Ovary (tissue), 9 donors: ENCODE data around the gene SCG3. TPM values are rescaled to one million over a fixed set of nuclear protein-coding genes. Genes with fewer than 3 reads are reported as not detected.

Source experiments
- DNase-seq, 5 donors: peaks; one replicate each; pipeline ENCODE4 v3.0.0-alpha.2; 2019 to 2020
- H3K27ac ChIP-seq, 2 donors: fragments of 200-600 bp; one replicate each; pipeline versions ENCODE4 v1.5.1 to v1.8.0; 2019 to 2022
- H3K27me3 ChIP-seq: fragments of 200-600 bp; one replicate; pipeline ENCODE4 v1.8.0; 2022
- H3K36me3 ChIP-seq: fragments of 200-600 bp; sonication (generic); one replicate; pipeline ENCODE4 v1.5.1; 2019
- H3K4me1 ChIP-seq: one replicate; pipeline ENCODE4 v1.8.1; 2013; ENCODE audit warnings: mild to moderate bottlenecking, moderate library complexity; ENCODE audit not compliant: insufficient read depth
- H3K4me3 ChIP-seq: fragments of 200-600 bp; sonication (generic); one replicate; pipeline ENCODE4 v1.5.1; 2017
- H3K9me3 ChIP-seq, 2 donors: fragments of 200-600 bp in 1 of 2; sonication (generic) in 1 of 2; one replicate each; pipeline versions ENCODE4 v1.5.1 to v1.8.1; 2013 to 2019; ENCODE audit warnings: mild to moderate bottlenecking in 1 of 2, moderate library complexity in 1 of 2
- EP300 ChIP-seq: sonication (generic); formaldehyde crosslinking; IDR thresholded peaks from one replicate; pipeline ENCODE4 v1.6.1; 2017; ENCODE audit warnings: antibody characterized with exemption
- POLR2A ChIP-seq: fragments of 450-650 bp; IDR thresholded peaks from one replicate; pipeline ENCODE4 v1.6.1; 2017; ENCODE audit warnings: antibody characterized with exemption, mild to moderate bottlenecking, moderate library complexity
- WGBS, 3 donors: extraction: QIAGEN DNeasy Blood & Tissue Kit in 1 of 3; methylation state at CpG; one replicate each; pipeline versions ENCODE4 v1.1.5 to v1.1.7; 2013 to 2017; 5-methylcytosine and 5-hydroxymethylcytosine counted together
- intact Hi-C, 4 donors: fragments of 100-400 bp; cut with DNase I; formaldehyde crosslinking; loops; one replicate each; pipeline versions ENCODE4 v1.11.0 to v1.15.1; 2022 to 2023
- polyA plus RNA-seq, 2 donors: library from polyadenylated mRNA; stranded (reverse); fragments of 200-250 nt in 1 of 2; fragments of 350-450 nt in 1 of 2; fragmentation: Illumina TruSeq in 1 of 2; extraction: RNeasy Lipid Tissue Mini Kit (QIAGEN cat#74804) in 1 of 2; gene quantifications; one replicate each; pipeline ENCODE4 v1.2.3, GENCODE V29; 2013 to 2014
- total RNA-seq, 7 donors: library from RNA; depleted of rRNA in 2 of 7; stranded (reverse); fragments of >200 nt in 2 of 7; fragmentation: NEBNext Ultra II Directional in 3 of 7; extraction: Animal tissue kit (Norgen Biotek cat#: 25700) in 3 of 7; gene quantifications; one replicate each; pipeline versions ENCODE4 v1.1.0 to v1.2.4, GENCODE V29; 2016 to 2023
- TF ChIP-seq, protein P1 (sequence below), 3 donors: fragments of 450-650 bp in 2 of 3; fragments of 200-600 bp in 1 of 3; IDR thresholded peaks; one replicate each; pipeline versions ENCODE4 v1.5.1 to v1.8.0; 2016 to 2022; ENCODE audit warnings: antibody characterized with exemption in 3 of 3, mild to moderate bottlenecking in 1 of 3
- donor health status: DM: no; HTN: no; CAD: no; lungs with moderate emphysema.
- donor health status: DM: no; HTN: no; CAD: no.
- donor health status: Bipolar disorder and iron deficiency.
- donor health status: DM: yes; HTN: yes; CAD: no.
- donor health status: DM: no; HTN: no; CAD: no.
- donor health status: DM: yes; HTN: yes; CAD: no.

Gene SCG3
- total and polyA plus RNA-seq, 9 donors = 0.08 to 0.46 (median 0.27) TPM; not detected in 4

DNA sequence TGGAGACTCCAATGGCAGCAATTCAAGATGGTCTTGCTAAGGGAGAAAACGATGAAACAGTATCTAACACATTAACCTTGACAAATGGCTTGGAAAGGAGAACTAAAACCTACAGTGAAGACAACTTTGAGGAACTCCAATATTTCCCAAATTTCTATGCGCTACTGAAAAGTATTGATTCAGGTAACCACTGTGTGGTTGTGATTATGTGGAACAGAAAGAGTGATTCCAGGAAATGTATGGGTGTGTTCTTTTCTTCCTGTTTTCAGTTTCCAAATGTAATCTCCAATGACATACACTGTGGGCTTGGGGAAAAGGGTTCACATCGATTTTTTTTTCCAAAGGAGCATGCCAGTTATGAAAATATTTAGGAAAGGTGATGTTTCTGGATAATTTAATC is 10.9 kb downstream of the SCG3 start:
- no peaks in the 10 kb centered on the region for H3K27me3 ChIP-seq
- DNase-seq = no peak
- H3K36me3 ChIP-seq = no peaks in the 10 kb centered on the region
- 57 to 66% (median 62%) methylated on average over 3 of the region's 3 CpGs for WGBS, 3 donors
- H3K9me3 ChIP-seq = no peaks in the 10 kb centered on the region
- H3K4me3 ChIP-seq = no peak overlapping the region
- intact Hi-C loops = no loop called here
- TF ChIP-seq, protein P1, sequence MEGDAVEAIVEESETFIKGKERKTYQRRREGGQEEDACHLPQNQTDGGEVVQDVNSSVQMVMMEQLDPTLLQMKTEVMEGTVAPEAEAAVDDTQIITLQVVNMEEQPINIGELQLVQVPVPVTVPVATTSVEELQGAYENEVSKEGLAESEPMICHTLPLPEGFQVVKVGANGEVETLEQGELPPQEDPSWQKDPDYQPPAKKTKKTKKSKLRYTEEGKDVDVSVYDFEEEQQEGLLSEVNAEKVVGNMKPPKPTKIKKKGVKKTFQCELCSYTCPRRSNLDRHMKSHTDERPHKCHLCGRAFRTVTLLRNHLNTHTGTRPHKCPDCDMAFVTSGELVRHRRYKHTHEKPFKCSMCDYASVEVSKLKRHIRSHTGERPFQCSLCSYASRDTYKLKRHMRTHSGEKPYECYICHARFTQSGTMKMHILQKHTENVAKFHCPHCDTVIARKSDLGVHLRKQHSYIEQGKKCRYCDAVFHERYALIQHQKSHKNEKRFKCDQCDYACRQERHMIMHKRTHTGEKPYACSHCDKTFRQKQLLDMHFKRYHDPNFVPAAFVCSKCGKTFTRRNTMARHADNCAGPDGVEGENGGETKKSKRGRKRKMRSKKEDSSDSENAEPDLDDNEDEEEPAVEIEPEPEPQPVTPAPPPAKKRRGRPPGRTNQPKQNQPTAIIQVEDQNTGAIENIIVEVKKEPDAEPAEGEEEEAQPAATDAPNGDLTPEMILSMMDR (IDR thresholded peaks at IDR 0.05) = no peak
- TF ChIP-seq POLR2A (no peak), EP300 (no peak)
- H3K27ac ChIP-seq = no peak overlapping the region
- no peaks in the 10 kb centered on the region for H3K4me1 ChIP-seq

- 71 to 77% (median 71%) methylated on average over 5 of the region's 5 CpGs for WGBS, 3 donors
- intact Hi-C loops = no loop called here
- Histone ChIP-seq H3K9me3 (no peaks in the 10 kb centered on the region), H3K4me1 (no peaks in the 10 kb centered on the region), H3K36me3 (no peaks in the 10 kb centered on the region), H3K4me3 (no peak overlapping the region), H3K27ac (no peak overlapping the region), H3K27me3 (no peaks in the 10 kb centered on the region)
- DNase-seq = no peak
- TF ChIP-seq EP300 (no peak), POLR2A (no peak)
- TF ChIP-seq, protein P1 (IDR thresholded peaks at IDR 0.05) = no peak
These were observed 15.3 kb downstream of the SCG3 start for GRCh38 chr15:51696566-51696965.

- no peak overlapping the region for H3K27ac ChIP-seq
- WGBS, 3 donors = 93 to 96% (median 95%) methylated on average over 2 of the region's 2 CpGs
- H3K4me3 ChIP-seq = no peak overlapping the region
- intact Hi-C loops = no loop called here
- no peak for DNase-seq
- H3K27me3 ChIP-seq = no peaks in the 10 kb centered on the region
- H3K36me3 ChIP-seq = no peaks in the 10 kb centered on the region
- no peaks in the 10 kb centered on the region for H3K9me3 ChIP-seq
- TF ChIP-seq EP300 = no peak
- no peak for TF ChIP-seq POLR2A
- TF ChIP-seq, protein P1 (IDR thresholded peaks at IDR 0.05) = no peak
- no peaks in the 10 kb centered on the region for H3K4me1 ChIP-seq
These were observed 15.9 kb downstream of the SCG3 start for GRCh38 chr15:51697163-51697562.

DNA sequence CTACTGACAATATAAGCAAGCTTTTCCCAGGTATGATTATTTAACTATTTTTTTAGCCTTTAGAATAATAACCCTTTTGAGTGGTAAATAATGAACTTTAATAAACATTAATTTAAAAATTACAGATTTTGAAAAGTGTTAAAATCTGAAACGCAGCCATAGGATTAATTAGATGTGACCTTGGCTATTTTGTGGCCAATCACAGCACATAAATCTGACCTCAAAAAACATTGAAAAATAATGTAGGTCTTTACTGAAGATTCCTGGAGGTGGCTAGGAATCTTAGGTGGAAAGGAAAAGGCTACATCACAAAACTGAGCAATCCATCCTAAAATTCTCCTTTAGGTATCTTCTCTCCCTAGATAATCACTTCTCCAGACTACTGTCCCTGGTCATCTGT is 18.1 kb downstream of the SCG3 start:
- no peak overlapping the region for H3K4me3 ChIP-seq
- no peaks in the 10 kb centered on the region for H3K9me3 ChIP-seq
- H3K27me3 ChIP-seq = no peaks in the 10 kb centered on the region
- H3K36me3 ChIP-seq = no peaks in the 10 kb centered on the region
- no peak for DNase-seq
- intact Hi-C loops = no loop called here
- WGBS, 3 donors = 76 to 85% (median 78%) methylated on average over 1 of the region's 1 CpG
- no peak overlapping the region for H3K27ac ChIP-seq
- TF ChIP-seq, protein P1 (IDR thresholded peaks at IDR 0.05) = no peak
- no peak for TF ChIP-seq EP300
- no peak for TF ChIP-seq POLR2A
- H3K4me1 ChIP-seq = no peaks in the 10 kb centered on the region

DNA sequence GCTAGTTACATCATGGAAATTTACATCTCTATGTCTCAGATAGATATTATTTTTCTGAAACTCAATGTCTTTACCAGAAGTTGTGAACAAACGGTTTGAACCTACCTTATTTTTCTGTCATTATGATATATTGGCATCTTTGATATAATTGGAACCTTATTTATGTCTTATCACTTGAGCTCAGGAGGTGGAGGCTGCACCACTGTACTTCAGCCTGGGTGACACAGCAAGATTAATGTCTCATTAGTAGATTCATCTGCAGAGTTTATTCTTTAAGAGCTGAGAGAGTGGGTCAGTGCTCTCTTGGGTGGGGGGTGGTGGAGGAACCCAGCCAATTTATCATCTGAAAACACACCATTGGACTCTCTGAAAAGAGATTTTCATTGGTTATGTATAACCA is 21.4 kb downstream of the SCG3 start:
- DNase-seq = no peak
- intact Hi-C loops = no loop called here
- WGBS, 3 donors = 37 to 56% (median 38%) methylated on average over 1 of the region's 1 CpG
- H3K36me3 ChIP-seq = no peaks in the 10 kb centered on the region
- H3K9me3 ChIP-seq = no peaks in the 10 kb centered on the region
- TF ChIP-seq, protein P1 (IDR thresholded peaks at IDR 0.05) = no peak
- TF ChIP-seq EP300 (no peak), POLR2A (no peak)
- no peak overlapping the region for H3K4me3 ChIP-seq
- H3K27me3 ChIP-seq = no peaks in the 10 kb centered on the region
- peaks cover 4% of the 10 kb centered on the region for H3K4me1 ChIP-seq
- no peak overlapping the region for H3K27ac ChIP-seq
